B cell (primary cell): Measurements from ENCODE around the gene RASA3. TPM values are rescaled to one million over a fixed set of nuclear protein-coding genes. Genes with fewer than 3 reads are reported as not detected.

Experiments used
- ATAC-seq: fragments of 200-7000 bp; cut with Tn5 transposase; one replicate; pipeline ENCODE4 v1.10.0; 2021; ENCODE audit warnings: low read depth, mild to moderate bottlenecking, moderate number of reproducible peaks, moderate library complexity
- CTCF ChIA-PET: fragments of 350-600 bp; sonication (Branson Sonifier 250); formaldehyde crosslinking; loops from one replicate; lab custom pipeline; 2021; ENCODE audit warnings: antibody characterized with exemption, inconsistent platforms; lab: Charles Lee
- POLR2A ChIA-PET: fragments of 350-600 bp; sonication (Branson Sonifier 250); formaldehyde crosslinking; loops from one replicate; lab custom pipeline; 2021; ENCODE audit warnings: antibody characterized with exemption; lab: Charles Lee
- DNase-seq: peaks from one replicate; pipeline ENCODE4 v3.0.0; 2013
- H2AFZ ChIP-seq: 2 replicates; pipeline ENCODE4 v1.6.1; 2012; ENCODE audit warnings: mild to moderate bottlenecking, low read depth, low read length; ENCODE audit not compliant: insufficient read depth, poor library complexity, severe bottlenecking
- H3K27ac ChIP-seq, 2 donors: 1 replicate in 1 of 2; 2 replicates in 1 of 2; pipeline ENCODE4 v1.5.1; 2012 to 2013; ENCODE audit warnings: low read length in 2 of 2, mild to moderate bottlenecking in 2 of 2, moderate library complexity in 1 of 2
- H3K27me3 ChIP-seq, 4 experiments: fragments of 200-600 bp in 1 of 4; sonication (generic) in 1 of 4; replicated peaks in 1 of 4; 1 replicate in 2 of 4; 2 replicates in 2 of 4; pipeline versions ENCODE4 v1.6.1 to v1.7.0; 2013 to 2016; ENCODE audit warnings: low read length in 3 of 4, mild to moderate bottlenecking in 2 of 4, mixed read lengths in 1 of 4, moderate library complexity in 1 of 4; ENCODE audit not compliant: insufficient read depth in 4 of 4, control insufficient read depth in 3 of 4; ENCODE audit errors: control extremely low read depth in 1 of 4
- H3K36me3 ChIP-seq, 2 experiments: replicated peaks in 1 of 2; 1 replicate in 1 of 2; 2 replicates in 1 of 2; pipeline versions ENCODE4 v1.6.1 to v1.7.1; 2013; ENCODE audit warnings: low read length in 1 of 2; ENCODE audit not compliant: insufficient read depth in 2 of 2, control insufficient read depth in 1 of 2; ENCODE audit errors: control extremely low read depth in 1 of 2, extremely low read depth in 1 of 2
- H3K4me1 ChIP-seq, 2 donors: fragments of 200-600 bp in 1 of 2; sonication (generic) in 1 of 2; 1 replicate in 1 of 2; 2 replicates in 1 of 2; pipeline versions ENCODE4 v1.5.1 to v1.6.1; 2013 to 2017; ENCODE audit warnings: low read length in 2 of 2; ENCODE audit not compliant: control insufficient read depth in 2 of 2, insufficient read depth in 2 of 2
- H3K4me2 ChIP-seq: replicated peaks from 2 replicates; pipeline ENCODE3; 2012; ENCODE audit warnings: mild to moderate bottlenecking, low read depth, low read length; ENCODE audit not compliant: poor library complexity, severe bottlenecking
- H3K4me3 ChIP-seq, 5 experiments: fragments of 200-600 bp in 1 of 5; sonication (generic) in 1 of 5; 1 replicate in 3 of 5; 2 replicates in 2 of 5; pipeline versions ENCODE4 v1.5.1 to v1.7.0; 2011 to 2016; ENCODE audit warnings: low read length in 4 of 5, mild to moderate bottlenecking in 4 of 5, low read depth in 2 of 5, control low read depth in 1 of 5, moderate library complexity in 1 of 5; ENCODE audit not compliant: insufficient read depth in 1 of 5; ENCODE audit errors: control extremely low read depth in 1 of 5, extremely low read depth in 1 of 5
- H3K79me2 ChIP-seq: fragments of 200-600 bp; sonication (generic); one replicate; pipeline ENCODE4 v1.6.0; 2016; ENCODE audit warnings: low read length; ENCODE audit not compliant: control insufficient read depth, insufficient read depth
- H3K9ac ChIP-seq: fragments of 200-600 bp; sonication (generic); 2 replicates; pipeline ENCODE4 v1.6.1; 2017; ENCODE audit warnings: mild to moderate bottlenecking, low read length, moderate library complexity
- H3K9me3 ChIP-seq, 3 donors: one replicate each; pipeline versions ENCODE4 v1.6.1 to v1.7.1; 2013; ENCODE audit warnings: low read length in 2 of 3; ENCODE audit not compliant: control insufficient read depth in 2 of 3, insufficient read depth in 1 of 3; ENCODE audit errors: control extremely low read depth in 1 of 3
- H4K20me1 ChIP-seq: 2 replicates; pipeline ENCODE4 v1.6.0; 2012; ENCODE audit warnings: mild to moderate bottlenecking, low read length; ENCODE audit not compliant: insufficient read depth, control insufficient read depth, poor library complexity, severe bottlenecking
- H3K27ac Mint-ChIP-seq: one replicate; pipeline ENCODE4 v1.8.0; 2021; ENCODE audit warnings: mixed read lengths
- H3K27me3 Mint-ChIP-seq: one replicate; pipeline ENCODE4 v1.8.0; 2021; ENCODE audit warnings: mixed read lengths
- H3K4me1 Mint-ChIP-seq: one replicate; pipeline ENCODE4 v1.8.0; 2021; ENCODE audit warnings: mixed read lengths
- H3K4me3 Mint-ChIP-seq: one replicate; pipeline ENCODE4 v1.8.0; 2021; ENCODE audit warnings: mixed read lengths
- H3K9me3 Mint-ChIP-seq: one replicate; pipeline ENCODE4 v1.8.0; 2022; ENCODE audit warnings: mixed read lengths; ENCODE audit not compliant: insufficient read depth
- EZH2 ChIP-seq: IDR thresholded peaks from 2 replicates; pipeline ENCODE4 v1.6.1; 2012; ENCODE audit warnings: borderline replicate concordance, low read depth, mild to moderate bottlenecking, moderate library complexity, low read length; ENCODE audit not compliant: insufficient read depth, poor library complexity, severe bottlenecking
- WGBS: methylation state at CpG from one replicate; pipeline ENCODE4 v1.1.5; 2013; ENCODE audit warnings: missing lambda C conversion rate; ENCODE audit not compliant: insufficient coverage; 5-methylcytosine and 5-hydroxymethylcytosine counted together
- intact Hi-C: fragments of 100-400 bp; cut with micrococcal nuclease; formaldehyde crosslinking; loops from one replicate; pipeline ENCODE4 v1.10.0; 2022
- polyA plus RNA-seq: library from polyadenylated mRNA; depleted of rRNA; stranded (reverse); fragments of >200 nt; gene quantifications from 2 replicates; pipeline ENCODE4 v1.2.3, GENCODE V29; 2012
- total RNA-seq, 2 donors: library from RNA; stranded (reverse); fragments of 120-200 nt in 1 of 2; gene quantifications; 1 replicate in 1 of 2; 2 replicates in 1 of 2; pipeline versions ENCODE4 v1.2.3 to v1.2.4, GENCODE V29; 2013 to 2022
- TF ChIP-seq, protein P1 (sequence below): fragments of 200-600 bp; IDR thresholded peaks from one replicate; pipeline ENCODE4 v1.8.0; 2022; ENCODE audit warnings: antibody characterized with exemption, mild to moderate bottlenecking

RASA3 gene
- total and polyA plus RNA-seq, 2 donors (not counting 1 experiment from before 2014, with no cell fraction given), result 54.2 to 87.4 TPM

DNA sequence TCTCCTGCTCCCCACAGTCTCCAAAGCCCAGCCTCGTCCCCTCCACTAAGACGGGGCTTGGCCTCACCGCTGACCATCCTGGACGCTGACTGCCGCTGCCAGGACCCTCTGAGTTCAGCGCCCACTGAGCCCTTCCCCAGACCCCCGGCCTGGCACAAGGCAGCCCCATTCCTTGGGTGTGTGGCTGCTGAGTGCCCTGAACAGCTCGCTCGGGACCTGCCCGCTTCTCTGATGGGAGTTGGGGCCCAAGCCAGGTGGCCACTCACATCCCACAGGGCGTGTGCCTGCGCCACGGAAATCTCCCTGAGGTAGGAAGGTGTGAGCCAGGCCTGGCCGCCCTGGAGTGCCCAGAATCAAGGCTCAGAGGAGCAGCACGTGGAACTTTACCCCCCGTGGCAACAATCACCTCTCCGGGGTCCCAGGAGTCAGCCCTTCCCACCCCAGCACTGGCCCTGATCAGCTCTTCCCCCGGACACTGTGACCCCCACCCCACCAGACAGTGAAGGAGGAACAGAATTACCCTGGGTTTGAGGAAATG is 179.4 kb downstream of the RASA3 start:
- H3K4me1 Mint-ChIP-seq, result peaks cover 14% of the 10 kb centered on the region
- 93% methylated on average over 17 of the region's 18 CpGs for WGBS
- no peak overlapping the region for H2AFZ ChIP-seq
- no peaks in the 10 kb centered on the region for H3K79me2 ChIP-seq
- ATAC-seq (no peak), DNase-seq (no peak)
- no peak overlapping the region for H3K4me3 ChIP-seq
- H3K27me3 Mint-ChIP-seq, result no peaks in the 10 kb centered on the region
- no peak overlapping the region for H3K27ac ChIP-seq
- POLR2A ChIA-PET, result no interaction called here
- peaks cover 7 to 18% of the 10 kb centered on the region in 2 donors for H3K4me1 ChIP-seq
- H3K9me3 ChIP-seq, result peaks cover 0 to 31% (median 0%) of the 10 kb centered on the region in 3 donors
- no peak overlapping the region for H3K4me2 ChIP-seq
- no peak overlapping the region for H3K27ac Mint-ChIP-seq
- H3K9ac ChIP-seq, result no peak overlapping the region
- H3K4me3 Mint-ChIP-seq, result no peak overlapping the region
- intact Hi-C loops, result no loop called here
- TF ChIP-seq, protein P1, sequence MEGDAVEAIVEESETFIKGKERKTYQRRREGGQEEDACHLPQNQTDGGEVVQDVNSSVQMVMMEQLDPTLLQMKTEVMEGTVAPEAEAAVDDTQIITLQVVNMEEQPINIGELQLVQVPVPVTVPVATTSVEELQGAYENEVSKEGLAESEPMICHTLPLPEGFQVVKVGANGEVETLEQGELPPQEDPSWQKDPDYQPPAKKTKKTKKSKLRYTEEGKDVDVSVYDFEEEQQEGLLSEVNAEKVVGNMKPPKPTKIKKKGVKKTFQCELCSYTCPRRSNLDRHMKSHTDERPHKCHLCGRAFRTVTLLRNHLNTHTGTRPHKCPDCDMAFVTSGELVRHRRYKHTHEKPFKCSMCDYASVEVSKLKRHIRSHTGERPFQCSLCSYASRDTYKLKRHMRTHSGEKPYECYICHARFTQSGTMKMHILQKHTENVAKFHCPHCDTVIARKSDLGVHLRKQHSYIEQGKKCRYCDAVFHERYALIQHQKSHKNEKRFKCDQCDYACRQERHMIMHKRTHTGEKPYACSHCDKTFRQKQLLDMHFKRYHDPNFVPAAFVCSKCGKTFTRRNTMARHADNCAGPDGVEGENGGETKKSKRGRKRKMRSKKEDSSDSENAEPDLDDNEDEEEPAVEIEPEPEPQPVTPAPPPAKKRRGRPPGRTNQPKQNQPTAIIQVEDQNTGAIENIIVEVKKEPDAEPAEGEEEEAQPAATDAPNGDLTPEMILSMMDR, result no peak
- TF ChIP-seq EZH2, result no peak
- H3K36me3 ChIP-seq, result no peaks in the 10 kb centered on the region
- H3K27me3 ChIP-seq, result peaks cover 0 to 12% (median 0%) of the 10 kb centered on the region in 4 experiments
- CTCF ChIA-PET, result interaction anchor here (1.0 to 1.3 kb wide), 3 partner anchors 157 to 276 kb away, joined by 3 to 6 read pairs (median 3); no protein-coding TSS in a partner anchor
- no peaks in the 10 kb centered on the region for H3K9me3 Mint-ChIP-seq
- H4K20me1 ChIP-seq, result no peaks in the 10 kb centered on the region

DNA sequence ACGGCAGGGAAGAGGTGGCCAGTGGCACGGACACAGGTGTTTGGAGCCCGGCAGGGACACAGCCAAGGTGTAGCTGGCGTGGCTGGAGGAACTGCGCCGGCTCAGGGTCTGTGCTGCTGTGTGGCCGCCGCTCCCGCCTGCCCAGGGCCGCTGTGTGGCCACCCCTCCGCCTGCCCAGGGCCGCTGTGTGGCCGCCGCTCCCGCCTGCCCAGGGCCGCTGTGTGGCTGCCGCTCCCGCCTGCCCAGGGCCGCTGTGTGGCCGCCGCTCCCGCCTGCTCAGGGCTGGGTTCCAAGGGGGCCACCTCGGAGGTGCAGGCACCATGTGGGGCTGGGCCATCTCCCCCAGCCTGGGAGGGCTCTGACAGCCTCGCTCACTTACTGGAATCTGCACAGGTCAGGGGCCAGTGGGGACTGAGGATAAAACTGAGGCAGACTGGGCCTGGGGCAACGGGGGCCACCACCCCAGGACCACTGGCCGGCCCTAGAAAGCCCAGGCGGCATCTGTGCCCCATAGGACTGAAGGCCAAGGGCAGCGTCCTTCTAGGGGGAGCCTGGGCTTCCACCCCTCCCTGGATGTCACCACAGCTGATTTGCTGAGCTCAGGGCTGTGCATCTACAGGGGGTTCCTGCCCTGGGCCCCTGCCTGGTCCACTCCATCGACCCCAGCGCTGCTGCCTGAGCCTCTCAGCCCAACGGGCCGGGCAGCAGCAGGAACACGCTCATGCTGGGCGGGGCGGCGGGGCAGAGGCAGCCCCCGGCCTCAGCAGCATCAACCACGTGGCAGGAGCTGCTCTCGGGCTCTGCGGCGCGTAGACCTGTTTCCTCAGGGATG is 180.1 kb downstream of the RASA3 start:
- Histone ChIP-seq H3K27ac (no peak overlapping the region), H3K27me3 (peaks cover 0 to 12% (median 0%) of the 10 kb centered on the region in 4 experiments), H3K4me3 (no peak overlapping the region), H3K9me3 (peaks cover 0 to 28% (median 0%) of the 10 kb centered on the region in 3 donors), H3K9ac (no peak overlapping the region), H2AFZ (no peak overlapping the region), H3K36me3 (no peaks in the 10 kb centered on the region), H4K20me1 (no peaks in the 10 kb centered on the region), H3K4me1 (peaks cover 7 to 23% of the 10 kb centered on the region in 2 donors), H3K79me2 (no peaks in the 10 kb centered on the region), H3K4me2 (no peak overlapping the region)
- ChIA-PET POLR2A (no interaction called here), CTCF (interaction anchor here (1.2 to 1.3 kb wide), 2 partner anchors 274 to 277 kb away, joined by 3 to 6 read pairs; no protein-coding TSS in a partner anchor)
- no peaks in the 10 kb centered on the region for H3K27me3 Mint-ChIP-seq
- no peak overlapping the region for H3K27ac Mint-ChIP-seq
- DNase-seq (no peak), ATAC-seq (no peak)
- WGBS, result 96% methylated on average over 40 of the region's 42 CpGs
- no peak overlapping the region for H3K4me3 Mint-ChIP-seq
- no peak for TF ChIP-seq EZH2
- TF ChIP-seq, protein P1, result no peak
- H3K4me1 Mint-ChIP-seq, result peaks cover 17% of the 10 kb centered on the region
- intact Hi-C loops, result no loop called here
- no peaks in the 10 kb centered on the region for H3K9me3 Mint-ChIP-seq
